Body of pancreas (tissue), 4 donors: ENCODE data around the gene INSIG1. TPM values are rescaled to one million over a fixed set of nuclear protein-coding genes. Genes with fewer than 3 reads are reported as not detected.

Experiments
- ATAC-seq: fragments of 150-250 bp; one replicate; pipeline ENCODE4 v1.9.1; 2016
- DNase-seq, 4 donors: peaks; one replicate each; pipeline ENCODE4 v3.0.0-alpha.2; 2019
- H3K27ac ChIP-seq, 4 donors: fragments of 200-600 bp; sonication (generic); 1 replicate in 3 of 4; 2 replicates in 1 of 4; pipeline versions ENCODE4 v1.5.1 to v1.6.1; 2016 to 2019; ENCODE audit warnings: mild to moderate bottlenecking in 1 of 4, mixed read lengths in 1 of 4, moderate library complexity in 1 of 4
- H3K27me3 ChIP-seq, 2 donors: fragments of 200-600 bp; sonication (generic); one replicate each; pipeline ENCODE4 v1.6.0; 2016; ENCODE audit warnings: mild to moderate bottlenecking in 1 of 2
- H3K36me3 ChIP-seq, 2 donors: fragments of 200-600 bp; sonication (generic); replicated peaks in 1 of 2; 2 replicates each; pipeline ENCODE4 v1.5.1; 2016; ENCODE audit warnings: low read depth in 2 of 2; ENCODE audit not compliant: insufficient read depth in 1 of 2
- H3K4me1 ChIP-seq: fragments of 200-600 bp; sonication (generic); one replicate; pipeline ENCODE4 v1.6.0; 2016
- H3K4me3 ChIP-seq, 2 donors: fragments of 200-600 bp; sonication (generic); 1 replicate in 1 of 2; 2 replicates in 1 of 2; pipeline ENCODE4 v1.5.1; 2016 to 2019
- H3K9me3 ChIP-seq, 3 donors: fragments of 200-600 bp; sonication (generic); 1 replicate in 2 of 3; 2 replicates in 1 of 3; pipeline ENCODE4 v1.5.1; 2016
- POLR2A ChIP-seq, 3 donors: fragments of 450-650 bp; IDR thresholded peaks; one replicate each; pipeline ENCODE4 v1.6.1; 2016; ENCODE audit warnings: antibody characterized with exemption in 3 of 3, mild to moderate bottlenecking in 2 of 3
- WGBS, 2 donors: methylation state at CpG; one replicate each; pipeline ENCODE4 v1.1.5; 2017; 5-methylcytosine and 5-hydroxymethylcytosine counted together
- intact Hi-C: fragments of 100-400 bp; cut with DNase I; formaldehyde crosslinking; loops from one replicate; pipeline ENCODE4 v1.15.1; 2023
- total RNA-seq, 2 donors: library from RNA; depleted of rRNA; stranded (reverse); fragments of >200 nt; gene quantifications; one replicate each; pipeline ENCODE4 v1.1.0, GENCODE V29; 2016
- TF ChIP-seq, protein P1 (sequence below), 7 experiments: fragments of 450-650 bp in 4 of 7; fragments of 200-600 bp in 3 of 7; sonication (generic) in 3 of 7; IDR thresholded peaks; one replicate each; pipeline ENCODE4 v1.5.1; 2016 to 2019; ENCODE audit warnings: antibody characterized with exemption in 7 of 7

The INSIG1 gene
- total RNA-seq, 2 donors from 2014 or later: 47.0 to 79.8 TPM

DNA sequence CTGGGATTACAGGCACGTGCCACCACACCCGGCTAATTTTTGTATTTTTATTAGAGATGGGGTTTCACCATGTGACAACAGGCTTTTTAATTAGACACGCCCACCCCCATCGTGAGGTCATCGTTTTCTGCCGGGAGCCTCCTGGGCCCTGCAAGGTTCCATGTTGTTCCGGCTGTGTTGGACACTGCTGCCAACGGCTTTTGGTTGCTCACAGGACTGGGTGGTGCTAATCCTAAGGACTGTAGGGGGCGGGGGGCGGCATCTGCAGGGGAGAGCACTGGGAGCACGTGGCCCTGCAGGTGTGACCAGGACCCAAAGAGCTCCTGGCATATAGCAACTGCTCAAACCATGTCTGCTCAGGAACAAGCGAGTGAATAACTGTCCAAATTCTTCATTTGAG, 29.5 kb upstream of the INSIG1 start:
- no peaks in the 10 kb centered on the region for H3K4me1 ChIP-seq
- H3K9me3 ChIP-seq: no peaks in the 10 kb centered on the region
- intact Hi-C loops: no loop called here
- ATAC-seq: no peak
- no peaks in the 10 kb centered on the region for H3K27me3 ChIP-seq
- WGBS, 2 donors: 90 to 92% methylated on average over 8 to 12 of the region's 12 CpGs
- no peak for TF ChIP-seq POLR2A (IDR thresholded peaks at IDR 0.05)
- TF ChIP-seq, protein P1, sequence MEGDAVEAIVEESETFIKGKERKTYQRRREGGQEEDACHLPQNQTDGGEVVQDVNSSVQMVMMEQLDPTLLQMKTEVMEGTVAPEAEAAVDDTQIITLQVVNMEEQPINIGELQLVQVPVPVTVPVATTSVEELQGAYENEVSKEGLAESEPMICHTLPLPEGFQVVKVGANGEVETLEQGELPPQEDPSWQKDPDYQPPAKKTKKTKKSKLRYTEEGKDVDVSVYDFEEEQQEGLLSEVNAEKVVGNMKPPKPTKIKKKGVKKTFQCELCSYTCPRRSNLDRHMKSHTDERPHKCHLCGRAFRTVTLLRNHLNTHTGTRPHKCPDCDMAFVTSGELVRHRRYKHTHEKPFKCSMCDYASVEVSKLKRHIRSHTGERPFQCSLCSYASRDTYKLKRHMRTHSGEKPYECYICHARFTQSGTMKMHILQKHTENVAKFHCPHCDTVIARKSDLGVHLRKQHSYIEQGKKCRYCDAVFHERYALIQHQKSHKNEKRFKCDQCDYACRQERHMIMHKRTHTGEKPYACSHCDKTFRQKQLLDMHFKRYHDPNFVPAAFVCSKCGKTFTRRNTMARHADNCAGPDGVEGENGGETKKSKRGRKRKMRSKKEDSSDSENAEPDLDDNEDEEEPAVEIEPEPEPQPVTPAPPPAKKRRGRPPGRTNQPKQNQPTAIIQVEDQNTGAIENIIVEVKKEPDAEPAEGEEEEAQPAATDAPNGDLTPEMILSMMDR (IDR thresholded peaks at IDR 0.05): no peak
- H3K36me3 ChIP-seq: no peaks in the 10 kb centered on the region
- H3K27ac ChIP-seq: no peak overlapping the region
- no peak overlapping the region for H3K4me3 ChIP-seq
- no peak for DNase-seq

DNA sequence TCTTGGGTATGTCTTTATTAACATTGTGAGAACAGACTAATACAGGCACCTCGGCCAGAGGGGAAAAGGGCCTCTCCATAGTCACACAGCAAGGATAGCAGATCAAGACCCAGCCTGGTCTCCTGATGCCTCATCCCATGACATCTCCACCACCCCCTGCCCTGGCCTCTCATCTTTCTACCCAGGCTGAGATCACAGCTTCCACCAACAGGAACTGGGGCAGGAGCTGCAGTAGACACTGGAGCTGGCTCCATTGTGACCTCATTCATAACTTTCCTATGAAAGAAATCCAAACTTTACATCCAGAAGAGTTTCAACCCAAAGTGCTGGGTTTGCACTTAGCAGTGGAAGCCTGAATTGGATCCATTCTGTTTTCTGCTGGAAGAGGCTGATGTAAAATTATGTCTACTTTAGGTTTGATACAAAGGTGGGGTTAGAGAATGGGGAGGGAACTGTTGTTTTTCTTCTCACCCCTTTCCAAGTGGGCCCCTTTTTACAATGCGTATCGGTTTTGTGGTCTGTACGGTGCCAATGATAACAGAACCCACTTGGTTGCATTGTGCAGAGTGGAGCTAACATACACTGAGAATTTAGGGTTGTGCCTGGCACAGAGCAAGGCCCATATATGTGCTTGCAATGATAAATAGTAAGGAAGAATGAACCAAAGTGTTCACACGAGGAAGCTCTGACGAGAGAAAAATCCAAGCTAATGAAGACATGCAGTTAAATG, 28.6 kb upstream of the INSIG1 start:
- WGBS, 2 donors: 89 to 92% methylated on average over 6 of the region's 6 CpGs
- Histone ChIP-seq H3K27ac (no peak overlapping the region), H3K4me1 (no peaks in the 10 kb centered on the region), H3K9me3 (no peaks in the 10 kb centered on the region), H3K36me3 (no peaks in the 10 kb centered on the region), H3K4me3 (no peak overlapping the region), H3K27me3 (no peaks in the 10 kb centered on the region)
- no peak for TF ChIP-seq POLR2A (IDR thresholded peaks at IDR 0.05)
- TF ChIP-seq, protein P1 (IDR thresholded peaks at IDR 0.05): no peak
- no peak for ATAC-seq
- DNase-seq: no peak
- intact Hi-C loops: no loop called here

DNA sequence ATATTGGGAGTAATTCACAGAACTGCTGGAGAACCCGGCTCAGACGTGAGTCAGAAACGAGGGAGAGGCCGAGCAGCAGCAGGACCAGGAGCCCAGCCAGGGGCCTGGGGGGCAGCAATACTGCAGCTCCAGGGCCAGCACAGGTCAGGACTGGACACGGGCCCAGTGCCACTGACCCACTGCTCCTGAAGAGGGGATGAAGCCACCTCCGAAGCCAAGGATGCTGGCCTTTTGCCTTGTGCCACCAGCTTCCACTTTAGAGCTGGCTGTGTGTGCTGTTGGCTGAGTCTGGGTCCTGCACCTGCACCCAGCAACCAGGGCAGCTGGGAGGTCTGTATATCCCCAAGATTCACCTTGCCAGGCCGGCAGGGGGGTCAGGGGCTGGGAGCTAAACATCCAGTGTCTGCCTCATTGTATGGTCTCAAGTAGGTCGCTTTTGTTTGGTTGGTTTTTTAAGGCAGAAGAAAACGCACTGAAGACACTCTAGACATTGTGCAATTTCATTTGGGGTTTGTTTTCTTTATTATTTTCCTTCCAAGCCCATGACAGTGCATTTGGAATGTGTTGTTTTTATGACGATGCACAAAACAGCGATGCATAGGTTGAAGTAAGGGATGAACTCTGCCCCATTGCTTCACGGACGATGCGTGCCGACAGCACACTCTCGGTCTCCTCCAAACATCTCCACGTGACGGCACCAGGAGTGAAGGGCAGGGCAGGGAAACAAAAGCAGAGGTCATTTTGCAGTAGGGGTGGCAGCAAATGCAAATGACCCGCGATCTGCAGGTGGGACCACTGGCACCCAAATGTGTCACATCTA, 27.7 kb upstream of the INSIG1 start:
- 86 to 90% methylated on average over 20 of the region's 20 CpGs for WGBS, 2 donors
- ATAC-seq: no peak
- no peak overlapping the region for H3K27ac ChIP-seq
- no peak for TF ChIP-seq POLR2A (IDR thresholded peaks at IDR 0.05)
- TF ChIP-seq, protein P1 (IDR thresholded peaks at IDR 0.05): no peak
- intact Hi-C loops: no loop called here
- no peaks in the 10 kb centered on the region for H3K9me3 ChIP-seq
- no peak for DNase-seq
- no peak overlapping the region for H3K4me3 ChIP-seq
- no peaks in the 10 kb centered on the region for H3K36me3 ChIP-seq
- no peaks in the 10 kb centered on the region for H3K27me3 ChIP-seq
- H3K4me1 ChIP-seq: no peaks in the 10 kb centered on the region

DNA sequence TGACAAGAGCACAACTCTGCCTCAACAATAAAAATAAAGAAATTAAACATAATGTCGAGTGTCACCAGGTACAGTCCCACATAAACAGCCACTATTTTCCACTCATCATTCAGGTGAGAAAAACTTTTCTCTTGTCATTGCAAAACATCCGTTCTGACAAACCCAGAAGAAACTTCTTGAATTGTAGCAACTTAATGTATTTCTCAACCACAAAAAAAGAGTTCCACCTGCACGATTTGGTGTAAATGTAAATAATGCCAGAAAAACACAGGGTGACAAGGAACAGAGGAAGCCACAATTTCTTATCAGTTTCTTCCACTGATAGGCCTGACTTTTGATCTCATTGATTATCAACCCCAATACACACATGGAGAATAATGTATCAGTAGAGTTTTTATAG, 26.8 kb upstream of the INSIG1 start:
- intact Hi-C loops: no loop called here
- TF ChIP-seq POLR2A (IDR thresholded peaks at IDR 0.05): no peak
- TF ChIP-seq, protein P1 (IDR thresholded peaks at IDR 0.05): no peak
- no peak overlapping the region for H3K4me3 ChIP-seq
- 53 to 64% methylated on average over 3 of the region's 3 CpGs for WGBS, 2 donors
- no peak for DNase-seq
- no peak for ATAC-seq
- H3K27me3 ChIP-seq: no peaks in the 10 kb centered on the region
- no peaks in the 10 kb centered on the region for H3K9me3 ChIP-seq
- H3K27ac ChIP-seq: no peak overlapping the region
- no peaks in the 10 kb centered on the region for H3K36me3 ChIP-seq
- no peaks in the 10 kb centered on the region for H3K4me1 ChIP-seq
